Ureter (tissue), 1 donor: ENCODE results near the gene TMEM234. TPM values are rescaled to one million over a fixed set of nuclear protein-coding genes. Genes with fewer than 3 reads are reported as not detected.

Experiments
- DNase-seq: peaks from one replicate; pipeline ENCODE4 v3.0.0-alpha.2; 2020; ENCODE audit warnings: low spot score
- total RNA-seq: library from RNA; stranded (reverse); gene quantifications from one replicate; pipeline ENCODE4 v1.2.4, GENCODE V29; 2023
- donor health status: DM: yes; HTN: yes; CAD: no.

Gene TMEM234
- total RNA-seq, 1 donor from 2014 or later, result 45.9 TPM

DNA sequence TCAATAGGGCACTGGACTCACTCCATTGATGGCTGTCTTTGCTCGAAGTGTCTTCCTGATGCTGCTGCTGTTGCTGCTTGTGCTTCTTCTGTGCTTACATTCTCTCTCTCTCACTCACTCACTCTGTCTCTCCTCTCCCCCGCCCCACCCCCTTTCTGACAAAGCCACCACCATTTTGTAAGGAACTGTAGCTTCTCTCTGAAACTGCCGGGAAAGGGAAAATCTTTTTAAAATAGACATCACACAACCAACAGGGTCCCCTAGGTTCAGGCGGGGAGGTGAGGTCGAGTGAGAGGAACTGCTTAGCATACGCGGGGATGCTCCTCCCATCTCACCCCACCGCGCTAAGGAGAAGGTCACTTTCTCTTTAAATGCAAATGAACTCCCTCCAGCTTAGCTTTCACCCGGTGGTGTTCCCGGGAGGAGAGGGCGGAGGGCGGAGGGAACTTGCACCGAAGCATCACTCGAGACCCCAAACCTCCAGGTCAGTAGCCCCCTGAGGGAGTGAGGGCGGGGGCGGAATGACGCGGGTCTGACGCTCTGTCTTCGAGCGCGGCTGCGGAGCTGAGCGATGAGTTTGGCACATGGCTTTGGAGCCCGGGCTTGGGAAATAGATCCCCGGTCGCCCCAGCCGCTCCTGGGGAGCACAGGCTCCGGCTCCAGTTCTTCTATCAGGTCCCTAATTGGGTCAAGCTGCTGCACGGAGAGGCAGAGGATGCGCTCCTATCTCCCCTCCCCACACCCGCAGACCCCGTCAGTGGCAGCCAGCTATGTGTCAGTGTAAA lies 21.7 kb downstream of the TMEM234 start, which contains the start of gene CCDC28B:
TSS of gene CCDC28B (plus strand) at position 370 of the 785 bp plus-strand sequence. CDS start 1,341 bp downstream, outside the sequence.
- DNase-seq, result peak; percentile 65

DNA sequence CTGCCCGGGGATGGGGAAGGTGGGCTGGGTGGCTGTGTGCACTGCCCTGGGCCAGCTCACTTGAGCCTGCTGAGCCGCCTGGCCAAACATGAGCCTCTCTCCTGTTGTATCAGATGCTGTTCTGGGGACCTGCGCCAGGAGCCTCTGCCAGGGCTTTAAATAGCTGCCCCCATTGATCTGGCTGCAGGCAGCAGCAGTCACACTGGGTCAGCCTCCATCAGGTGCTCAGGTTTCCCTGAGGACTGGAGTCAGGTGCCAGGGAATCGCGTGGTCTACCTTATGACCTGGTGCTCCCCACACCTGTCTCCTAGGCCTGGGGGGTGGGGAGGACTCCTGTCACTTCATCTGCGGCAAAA lies 22.5 kb downstream of the TMEM234 start:
- no peak for DNase-seq

DNA sequence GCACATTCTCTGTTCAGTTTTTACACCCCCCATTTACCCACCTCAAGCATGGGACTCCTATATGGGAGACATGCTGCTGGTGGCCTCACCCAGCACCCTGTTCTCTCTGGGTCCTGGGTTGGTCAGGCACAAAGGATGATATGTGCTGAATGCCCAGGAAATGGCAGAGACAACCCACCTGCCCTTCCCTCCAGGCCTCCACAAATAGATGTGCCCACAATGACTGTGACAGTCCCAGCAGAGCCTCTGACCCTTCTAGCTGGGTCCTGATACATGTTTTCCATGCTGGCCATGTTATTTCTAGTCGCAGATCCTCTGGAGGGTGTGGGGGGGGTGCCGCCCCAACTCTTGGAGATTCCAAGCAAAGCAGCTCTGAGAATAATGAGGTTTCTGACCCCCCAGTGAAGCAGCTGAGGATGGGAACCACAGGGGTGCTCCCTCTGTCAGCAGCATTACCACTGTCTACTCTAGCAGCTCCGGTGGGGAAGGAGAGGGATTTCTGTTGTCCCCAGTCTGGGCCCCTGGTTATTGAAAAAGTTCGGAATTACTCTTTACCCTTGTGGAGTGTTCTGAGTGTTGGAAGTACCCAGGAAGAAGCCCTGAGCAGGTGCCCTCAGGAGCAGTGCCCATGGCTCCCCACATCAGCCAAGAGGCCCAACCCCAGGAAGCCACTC lies 23.0 kb downstream of the TMEM234 start:
- DNase-seq, result no peak

DNA sequence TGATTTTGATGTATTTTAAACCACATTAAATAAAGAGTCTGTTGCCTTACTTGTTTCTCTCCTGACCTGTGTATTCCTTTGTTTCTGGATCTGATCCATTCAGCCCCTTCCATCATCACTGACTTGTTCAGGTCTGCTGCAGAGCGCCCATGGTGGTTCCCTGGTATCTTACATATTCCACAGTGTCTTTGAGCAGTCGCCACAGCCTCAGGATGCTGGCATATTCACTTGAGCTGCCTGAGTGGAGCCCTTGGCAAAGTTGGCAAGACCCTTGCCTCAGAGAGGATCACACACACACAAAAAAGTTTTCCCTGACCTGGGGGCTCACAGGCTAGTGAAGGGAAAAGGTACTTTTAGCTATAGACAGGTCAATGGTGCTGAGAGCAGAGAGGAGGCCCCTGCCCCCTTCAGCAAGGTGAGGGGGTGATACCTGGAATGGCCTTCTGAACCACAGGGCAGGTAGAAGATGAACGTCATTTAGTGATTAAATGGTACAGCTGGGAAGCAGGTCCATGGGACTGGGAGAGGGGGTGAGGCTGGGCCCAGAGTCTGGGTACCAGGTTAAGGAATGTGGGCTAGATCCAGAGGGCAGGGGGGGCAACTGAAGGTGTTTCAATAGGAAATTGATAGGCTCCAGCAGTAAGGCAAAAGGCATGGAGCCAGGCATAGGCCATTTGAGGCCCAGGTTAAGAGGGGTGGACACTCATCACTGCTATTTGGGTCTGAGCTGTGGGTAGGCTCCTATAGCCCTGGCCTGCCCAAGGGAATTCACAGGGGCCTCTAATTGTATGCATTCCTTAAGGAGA lies 23.7 kb downstream of the TMEM234 start:
- no peak for DNase-seq

- DNase-seq, result no peak
Observed at GRCh38 chr1:32197837-32198236, 24.3 kb downstream of the TMEM234 start.

DNA sequence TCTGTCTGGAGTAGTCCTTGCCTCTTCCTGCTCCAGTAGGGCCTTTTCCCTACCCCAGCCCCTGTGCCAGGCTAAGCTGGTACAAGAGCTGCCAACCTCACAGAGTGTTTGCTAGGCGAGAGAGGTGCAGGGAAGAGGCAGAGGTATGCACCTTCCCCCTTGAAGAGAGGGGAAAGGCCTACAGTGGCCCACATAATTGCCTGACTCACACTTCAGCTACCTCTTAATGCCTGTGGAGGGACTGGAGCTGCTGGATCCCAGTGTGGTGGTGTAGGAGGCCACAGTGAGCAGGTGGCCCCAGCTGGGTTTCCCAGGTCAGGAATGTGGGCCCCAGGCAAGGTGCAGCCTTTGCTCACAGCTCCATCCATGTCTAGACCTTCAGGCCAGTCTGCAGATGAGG lies 25.1 kb downstream of the TMEM234 start:
- DNase-seq, result no peak

DNA sequence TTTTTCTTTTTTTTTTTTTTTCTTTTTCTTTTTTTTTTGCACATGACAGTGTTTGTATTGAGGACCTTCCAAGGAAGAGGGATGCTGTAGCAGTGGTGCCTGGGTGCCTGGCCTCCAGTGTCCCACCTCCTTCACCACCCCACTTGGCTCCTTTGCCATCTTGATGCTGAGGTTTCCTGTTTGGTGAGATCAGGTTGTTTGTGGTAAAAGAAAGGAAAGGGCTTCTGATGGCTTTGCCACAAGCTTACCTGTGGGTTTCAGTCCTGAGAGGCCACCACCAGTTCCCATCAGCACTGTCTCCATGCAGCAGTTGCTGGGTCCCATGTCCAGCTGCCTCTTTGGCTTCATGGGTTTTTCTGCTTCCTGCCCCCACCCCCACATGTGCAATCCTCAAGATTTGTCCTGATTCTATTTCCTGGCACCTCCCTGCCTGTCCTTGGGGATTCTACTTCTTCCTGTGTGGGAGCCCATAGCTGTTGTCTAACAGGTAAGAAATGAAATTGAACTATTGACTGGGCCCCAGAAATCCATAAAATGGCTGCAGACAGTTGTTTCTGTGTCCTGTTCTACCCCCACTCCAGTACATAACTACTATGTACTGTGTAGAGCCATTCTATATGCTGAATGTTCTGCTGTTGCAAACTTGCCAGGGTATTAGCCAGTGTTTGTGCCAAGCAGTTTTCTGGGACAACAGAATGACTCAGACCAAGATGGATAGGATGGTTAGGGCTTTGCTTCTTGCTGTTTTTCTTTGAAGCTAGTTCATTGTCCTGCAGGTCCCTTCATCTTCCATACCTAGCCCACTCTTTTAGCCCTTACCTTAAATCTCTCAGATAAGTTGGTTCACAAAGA lies 26.0 kb downstream of the TMEM234 start:
- no peak for DNase-seq

- no peak for DNase-seq
Observed at GRCh38 chr1:32195531-32195930, 26.6 kb downstream of the TMEM234 start.

- DNase-seq, result no peak
Observed at GRCh38 chr1:32194984-32195383, 27.2 kb downstream of the TMEM234 start.

GRCh38 chr1:32192220-32192948 lies 29.8 kb downstream of the TMEM234 start:
- no peak for DNase-seq

GRCh38 chr1:32187850-32188249 lies 34.3 kb downstream of the TMEM234 start:
- no peak for DNase-seq

GRCh38 chr1:32186491-32186890 lies 35.7 kb downstream of the TMEM234 start:
- DNase-seq, result no peak

- DNase-seq, result no peak
Observed at GRCh38 chr1:32186077-32186476, 36.1 kb downstream of the TMEM234 start.

DNA sequence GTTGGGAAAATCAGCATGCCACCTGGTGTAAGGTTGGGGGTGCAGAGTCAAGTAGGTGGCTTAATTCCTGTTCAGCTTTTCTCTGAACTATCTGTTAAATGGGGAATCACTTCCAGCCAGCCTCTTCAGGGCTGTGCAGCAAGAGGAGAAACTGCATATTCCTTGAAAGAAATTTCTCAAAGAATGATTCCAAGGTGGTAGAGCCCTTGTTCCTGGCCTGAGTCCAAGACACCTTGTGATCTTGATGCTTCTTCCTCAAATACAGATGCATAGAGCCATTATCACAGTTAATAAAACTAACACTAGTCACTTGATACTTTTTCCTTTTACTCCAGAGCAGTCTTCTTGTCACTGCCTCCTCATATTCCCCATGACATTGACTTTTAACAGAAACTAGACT lies 37.5 kb downstream of the TMEM234 start:
- DNase-seq, result no peak

DNA sequence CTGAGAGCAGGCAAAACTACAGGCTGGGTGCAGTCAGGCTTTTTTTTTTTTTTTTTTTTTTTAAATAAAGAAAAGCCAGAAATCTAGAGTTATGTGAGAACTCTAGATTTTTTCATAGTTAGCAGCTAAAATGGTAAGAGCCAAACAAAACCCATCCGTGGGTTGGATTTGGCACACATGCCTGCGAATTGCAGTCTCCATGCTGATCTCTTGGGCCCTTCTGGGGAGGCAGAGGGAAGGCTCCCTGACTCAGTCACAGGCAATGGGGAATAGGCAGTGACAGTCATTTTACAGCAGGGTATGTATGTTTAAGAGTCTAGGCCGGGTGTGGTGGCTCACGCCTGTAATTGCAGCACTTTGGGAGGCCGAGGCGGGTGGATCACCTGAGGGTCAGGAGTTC lies 40.1 kb downstream of the TMEM234 start:
- no peak for DNase-seq

DNA sequence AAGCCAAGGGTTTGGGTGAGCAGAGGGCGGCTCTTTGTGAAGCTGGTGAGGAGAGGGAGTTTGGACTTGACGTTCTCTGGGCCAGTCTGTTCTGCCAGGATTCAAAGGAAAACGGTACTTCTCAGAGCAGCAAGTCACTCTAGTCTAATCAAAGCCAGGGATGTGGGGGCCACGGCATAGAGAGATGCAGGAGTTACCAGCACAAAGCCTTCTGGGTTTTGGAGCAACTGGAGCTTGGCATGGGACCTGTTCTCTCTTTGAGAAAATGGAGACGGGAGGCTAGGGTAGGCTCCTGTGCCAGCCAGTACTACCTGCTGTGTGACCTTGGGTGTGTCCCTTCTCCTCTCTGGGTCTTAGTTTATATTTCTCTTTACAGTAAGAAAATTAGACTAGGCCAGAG lies 40.6 kb downstream of the TMEM234 start:
- DNase-seq, result no peak

DNA sequence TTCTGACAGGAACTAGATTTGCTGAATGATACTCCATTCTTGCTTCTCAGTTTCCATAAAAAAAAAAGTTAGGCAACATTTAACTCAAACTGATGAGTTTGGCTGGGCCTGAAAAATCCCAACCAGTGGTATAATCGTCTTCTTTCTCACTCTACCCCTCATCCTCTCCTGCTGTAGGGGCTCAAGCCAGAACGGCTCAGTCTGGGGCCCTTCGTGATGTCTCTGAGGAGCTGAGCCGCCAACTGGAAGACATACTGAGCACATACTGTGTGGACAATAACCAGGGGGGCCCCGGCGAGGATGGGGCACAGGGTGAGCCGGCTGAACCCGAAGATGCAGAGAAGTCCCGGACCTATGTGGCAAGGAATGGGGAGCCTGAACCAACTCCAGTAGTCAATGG lies 41.1 kb downstream of the TMEM234 start:
- DNase-seq, result no peak

GRCh38 chr1:32180186-32181060 lies 41.7 kb downstream of the TMEM234 start:
- peak; percentile 62 for DNase-seq

DNA sequence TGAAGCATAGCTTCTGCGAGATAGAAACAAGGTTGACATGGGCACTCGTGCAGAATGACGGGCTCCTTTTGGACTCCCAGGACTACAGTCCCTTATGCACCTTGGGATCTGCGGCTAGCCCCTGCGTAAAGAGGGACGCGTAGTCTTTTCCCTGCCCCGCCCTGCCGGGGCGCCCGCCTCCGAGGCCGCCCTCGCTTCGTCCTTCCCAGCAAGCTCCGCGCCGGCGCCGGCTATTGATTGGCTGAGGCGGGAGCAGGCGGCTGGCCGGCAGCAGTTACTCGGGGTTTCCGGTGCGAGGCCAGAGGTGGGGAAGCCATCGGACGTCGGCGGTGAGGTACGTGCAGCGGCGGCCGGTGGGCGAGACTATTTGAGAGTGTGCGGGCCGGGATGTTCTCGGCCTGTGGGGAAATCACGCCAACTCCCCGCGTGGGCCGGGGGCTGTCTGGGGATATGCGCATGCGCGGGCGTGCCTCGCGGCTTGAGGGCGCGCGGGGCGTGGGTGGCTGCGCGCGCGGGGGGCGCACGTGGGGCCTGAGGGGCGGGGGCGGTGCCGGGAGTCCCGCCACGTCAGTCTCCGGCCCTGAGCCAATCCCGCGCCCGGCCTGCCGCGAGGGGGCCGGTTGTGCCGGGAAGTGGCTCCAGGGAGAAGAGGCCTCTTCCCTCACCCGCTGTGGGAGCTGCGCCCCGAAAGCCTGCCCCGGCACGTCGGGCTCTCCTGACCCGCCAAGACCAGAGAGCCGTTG lies 42.5 kb downstream of the TMEM234 start, which contains the start of gene TXLNA:
TSS of gene TXLNA (plus strand) at position 233 of the 743 bp plus-strand sequence. CDS start 671 bp downstream, outside the sequence.
- DNase-seq, result peak; percentile 94
